Measurements from ENCODE around the gene TMEM151B. TPM values are rescaled to one million over a fixed set of nuclear protein-coding genes. Genes with fewer than 3 reads are reported as not detected.

TMEM151B gene
- polyA plus RNA-seq, 2 of the 4 experiments (the other 2 are of a cell fraction), result 0.01 TPM; not detected in 1

DNA sequence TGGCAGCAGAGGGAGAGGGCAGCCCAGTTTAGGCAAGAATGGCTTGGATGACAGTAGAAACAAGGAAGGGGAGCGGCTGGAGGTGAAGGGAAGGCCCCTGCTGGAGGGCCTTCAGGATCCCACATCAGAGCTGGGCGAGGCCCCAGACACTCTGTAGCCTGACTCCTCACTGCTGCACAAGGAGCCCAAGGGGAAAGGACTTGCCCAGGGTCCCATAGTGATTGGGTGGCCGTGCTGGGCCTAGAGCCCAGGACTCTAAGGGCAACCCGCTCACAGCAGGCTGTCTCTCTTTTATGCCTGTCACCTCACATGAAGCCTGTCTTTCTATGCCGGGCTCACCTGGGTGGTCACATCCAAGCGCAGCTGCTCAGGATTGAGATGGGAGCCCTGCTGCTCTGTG, 33.6 kb downstream of the TMEM151B start (continued):
- TF ChIP-seq, protein P1, sequence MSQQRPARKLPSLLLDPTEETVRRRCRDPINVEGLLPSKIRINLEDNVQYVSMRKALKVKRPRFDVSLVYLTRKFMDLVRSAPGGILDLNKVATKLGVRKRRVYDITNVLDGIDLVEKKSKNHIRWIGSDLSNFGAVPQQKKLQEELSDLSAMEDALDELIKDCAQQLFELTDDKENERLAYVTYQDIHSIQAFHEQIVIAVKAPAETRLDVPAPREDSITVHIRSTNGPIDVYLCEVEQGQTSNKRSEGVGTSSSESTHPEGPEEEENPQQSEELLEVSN (IDR thresholded peaks at IDR 0.05; ENCODE audit: borderline replicate concordance, low read depth), result no peak
- TF ChIP-seq MAFK (IDR thresholded peaks at IDR 0.05; ENCODE audit: partially characterized antibody) (no peak), NR3C1 (IDR thresholded peaks at IDR 0.05) (no peak), CBX2 (IDR thresholded peaks at IDR 0.05; ENCODE audit: borderline replicate concordance, low read depth) (no peak), MAX (IDR thresholded peaks at IDR 0.05) (no peak), RAD21 (conservative IDR thresholded peaks at IDR 0.05 in 1 of 2, IDR thresholded peaks at IDR 0.05 in 1 of 2) (no peak), EHMT2 (IDR thresholded peaks at IDR 0.05; ENCODE audit: low read depth) (no peak), FOSB (CRISPR knock-in tag; IDR thresholded peaks at IDR 0.05) (no peak), KDM5A (IDR thresholded peaks at IDR 0.05) (no peak), TP53 (CRISPR knock-in tag; IDR thresholded peaks at IDR 0.05) (no peak), CHD4 (IDR thresholded peaks at IDR 0.05; ENCODE audit: borderline replicate concordance) (no peak)
- TF ChIP-seq, protein P2, sequence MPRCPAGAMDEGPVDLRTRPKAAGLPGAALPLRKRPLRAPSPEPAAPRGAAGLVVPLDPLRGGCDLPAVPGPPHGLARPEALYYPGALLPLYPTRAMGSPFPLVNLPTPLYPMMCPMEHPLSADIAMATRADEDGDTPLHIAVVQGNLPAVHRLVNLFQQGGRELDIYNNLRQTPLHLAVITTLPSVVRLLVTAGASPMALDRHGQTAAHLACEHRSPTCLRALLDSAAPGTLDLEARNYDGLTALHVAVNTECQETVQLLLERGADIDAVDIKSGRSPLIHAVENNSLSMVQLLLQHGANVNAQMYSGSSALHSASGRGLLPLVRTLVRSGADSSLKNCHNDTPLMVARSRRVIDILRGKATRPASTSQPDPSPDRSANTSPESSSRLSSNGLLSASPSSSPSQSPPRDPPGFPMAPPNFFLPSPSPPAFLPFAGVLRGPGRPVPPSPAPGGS (IDR thresholded peaks at IDR 0.05), result no peak

DNA sequence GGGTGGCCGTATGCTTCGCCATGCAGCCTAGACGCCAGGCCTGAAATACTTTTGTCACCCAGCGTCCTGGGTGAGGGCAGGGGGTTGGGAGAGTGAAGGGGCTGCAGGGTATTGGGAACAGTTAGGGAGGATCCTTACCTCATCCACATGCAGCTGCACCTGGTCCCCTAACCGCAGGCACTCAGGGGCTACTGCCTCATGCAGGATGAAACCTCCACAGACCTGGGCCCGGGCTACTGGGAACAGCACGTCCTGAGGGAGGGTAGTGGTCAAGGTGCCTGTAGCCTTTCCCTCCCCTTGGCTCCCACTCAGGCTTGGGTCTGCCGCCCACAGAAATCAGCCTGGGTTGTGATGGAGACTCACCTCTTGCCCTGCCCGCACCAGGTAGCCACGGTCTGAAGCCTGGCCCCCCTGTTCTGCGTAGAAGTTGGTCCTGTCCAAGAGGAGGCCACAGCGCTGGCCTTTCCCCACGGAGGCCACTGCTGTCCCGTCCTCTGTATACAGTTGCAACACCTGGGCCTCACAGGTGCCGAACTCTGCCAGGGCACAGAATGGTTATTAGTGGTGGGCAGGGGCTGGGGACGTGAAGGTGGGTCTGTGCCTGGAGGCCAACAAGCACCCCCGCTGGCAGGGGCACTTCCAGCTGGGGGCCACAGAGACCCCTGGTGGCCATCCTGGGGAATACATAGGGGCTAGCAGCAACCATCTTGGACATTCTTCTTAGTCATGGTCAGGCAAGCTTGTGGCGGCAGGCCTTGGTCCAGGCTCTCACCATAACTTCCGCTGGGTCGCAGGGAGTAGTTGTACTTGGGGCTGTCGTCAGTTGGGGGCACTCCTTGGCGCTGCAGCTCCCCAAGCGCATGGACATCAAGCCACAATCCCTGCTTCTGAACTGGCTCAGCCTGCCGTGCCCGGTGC, 34.3 kb downstream of the TMEM151B start:
- WGBS (ENCODE audit: missing lambda C conversion rate), result 68% methylated on average over 17 of the region's 25 CpGs
- H3K9me3 ChIP-seq, result no peaks in the 10 kb centered on the region
- no peak overlapping the region for H3K4me3 ChIP-seq
- TF ChIP-seq ATOH8 (CRISPR knock-in tag; IDR thresholded peaks at IDR 0.05; ENCODE audit: low read depth), result no peak
- no peak for TF ChIP-seq MAFK (IDR thresholded peaks at IDR 0.05; ENCODE audit: partially characterized antibody)
- no peak for TF ChIP-seq ZFP36 (IDR thresholded peaks at IDR 0.05; ENCODE audit: borderline replicate concordance, partially characterized antibody)
- TF ChIP-seq MYC (IDR thresholded peaks at IDR 0.05; ENCODE audit: borderline replicate concordance, low read length), result no peak
- TF ChIP-seq SMC3 (IDR thresholded peaks at IDR 0.05), result 0 out of 3 replicates have a peak, but pooled peaks have one; percentile 12
- no peak for TF ChIP-seq CBX8 (IDR thresholded peaks at IDR 0.05)
- TF ChIP-seq JUNB (IDR thresholded peaks at IDR 0.05), result no peak
- TF ChIP-seq RFX5 (IDR thresholded peaks at IDR 0.05), result no peak
- no peak for TF ChIP-seq ZNF302 (CRISPR knock-in tag; IDR thresholded peaks at IDR 0.05)
- TF ChIP-seq NR3C1 (IDR thresholded peaks at IDR 0.05), result no peak
- TF ChIP-seq, protein P3, sequence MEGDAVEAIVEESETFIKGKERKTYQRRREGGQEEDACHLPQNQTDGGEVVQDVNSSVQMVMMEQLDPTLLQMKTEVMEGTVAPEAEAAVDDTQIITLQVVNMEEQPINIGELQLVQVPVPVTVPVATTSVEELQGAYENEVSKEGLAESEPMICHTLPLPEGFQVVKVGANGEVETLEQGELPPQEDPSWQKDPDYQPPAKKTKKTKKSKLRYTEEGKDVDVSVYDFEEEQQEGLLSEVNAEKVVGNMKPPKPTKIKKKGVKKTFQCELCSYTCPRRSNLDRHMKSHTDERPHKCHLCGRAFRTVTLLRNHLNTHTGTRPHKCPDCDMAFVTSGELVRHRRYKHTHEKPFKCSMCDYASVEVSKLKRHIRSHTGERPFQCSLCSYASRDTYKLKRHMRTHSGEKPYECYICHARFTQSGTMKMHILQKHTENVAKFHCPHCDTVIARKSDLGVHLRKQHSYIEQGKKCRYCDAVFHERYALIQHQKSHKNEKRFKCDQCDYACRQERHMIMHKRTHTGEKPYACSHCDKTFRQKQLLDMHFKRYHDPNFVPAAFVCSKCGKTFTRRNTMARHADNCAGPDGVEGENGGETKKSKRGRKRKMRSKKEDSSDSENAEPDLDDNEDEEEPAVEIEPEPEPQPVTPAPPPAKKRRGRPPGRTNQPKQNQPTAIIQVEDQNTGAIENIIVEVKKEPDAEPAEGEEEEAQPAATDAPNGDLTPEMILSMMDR (IDR thresholded peaks at IDR 0.05), result peak; percentile 39; the same call in 2 of the 3 replicates
- TF ChIP-seq RNF2 (IDR thresholded peaks at IDR 0.05; ENCODE audit: borderline replicate concordance, low read depth), result no peak
- TF ChIP-seq RCOR1 (IDR thresholded peaks at IDR 0.05; ENCODE audit: low read depth, low read length), result no peak
- no peak for TF ChIP-seq USF2 (IDR thresholded peaks at IDR 0.05)
- TF ChIP-seq EHF (CRISPR knock-in tag; IDR thresholded peaks at IDR 0.05), result no peak
- H3K4me2 ChIP-seq, result no peak overlapping the region
- ATAC-seq (peak; percentile 56 to 85; a peak in 4 of 6 replicates), FAIRE-seq (no peak), DNase-seq (ENCODE audit: low read depth in 1 of 2, low spot score in 1 of 2) (peak; percentile 35 to 42)
- POLR2A ChIA-PET, result interaction anchor here (0.5 to 1.3 kb wide), 2 partner anchors 8 to 111 kb away, joined by 4 to 6 read pairs; no protein-coding TSS in a partner anchor
- H3K4me1 ChIP-seq, result no peaks in the 10 kb centered on the region
- H3K27ac ChIP-seq, result no peak overlapping the region
- CTCF ChIA-PET, result interaction anchor here (0.8 to 6.1 kb wide), 14 partner anchors 8 to 50 kb away, joined by 3 to 44 read pairs (median 5); partner anchors contain the start of genes AARS2, SLC35B2 and TMEM151B
